ENCODE data around the gene PTPRE.

Gene PTPRE

GRCh38 chr10:127932521-127933270 is 25.8 kb downstream of the PTPRE start:
- no peak for DNase-seq

GRCh38 chr10:127933271-127933670 is 26.4 kb downstream of the PTPRE start:
- DNase-seq = no peak

GRCh38 chr10:127934383-127934782 is 27.5 kb downstream of the PTPRE start:
- no peak for DNase-seq

- no peak for DNase-seq
Measured at GRCh38 chr10:127935071-127935561, 28.2 kb downstream of the PTPRE start.

GRCh38 chr10:127937069-127937468 is 30.2 kb downstream of the PTPRE start:
- no peak for DNase-seq

- no peak for DNase-seq
Measured at GRCh38 chr10:127937915-127938463, 31.1 kb downstream of the PTPRE start.

GRCh38 chr10:127939786-127940330 is 33.0 kb downstream of the PTPRE start:
- no peak for DNase-seq

GRCh38 chr10:127940866-127941640 is 34.1 kb downstream of the PTPRE start:
- DNase-seq = no peak

GRCh38 chr10:127942811-127943210 is 35.9 kb downstream of the PTPRE start:
- DNase-seq = no peak

GRCh38 chr10:127943336-127943910 is 36.5 kb downstream of the PTPRE start:
- no peak for DNase-seq

GRCh38 chr10:127944256-127944655 is 37.4 kb downstream of the PTPRE start:
- DNase-seq = no peak

GRCh38 chr10:127945341-127945758 is 38.4 kb downstream of the PTPRE start:
- DNase-seq = no peak

GRCh38 chr10:127945948-127946711 is 39.2 kb downstream of the PTPRE start:
- DNase-seq = no peak

- no peak for DNase-seq
Measured at GRCh38 chr10:127947211-127947610, 40.3 kb downstream of the PTPRE start.

- no peak for DNase-seq
Measured at GRCh38 chr10:127948791-127949190, 41.9 kb downstream of the PTPRE start.

GRCh38 chr10:127949831-127950230 is 42.9 kb downstream of the PTPRE start:
- DNase-seq = no peak

GRCh38 chr10:127951861-127952574 is 45.1 kb downstream of the PTPRE start:
- DNase-seq = no peak

- no peak for DNase-seq
Measured at GRCh38 chr10:127952575-127952869, 45.6 kb downstream of the PTPRE start.

GRCh38 chr10:127952918-127953317 is 46.0 kb downstream of the PTPRE start:
- DNase-seq = no peak

GRCh38 chr10:127953876-127954275 is 47.0 kb downstream of the PTPRE start:
- no peak for DNase-seq

GRCh38 chr10:127959428-127959827 is 52.5 kb downstream of the PTPRE start:
- DNase-seq = no peak

- DNase-seq = no peak
Measured at GRCh38 chr10:127961071-127961470, 54.2 kb downstream of the PTPRE start.

Measured in NCI-H1105 (cell line).